Measurements from ENCODE around the gene MPHOSPH8.
"Not testable (repeated sequence)": the region's sequence is repeated elsewhere in the genome, so short reads cannot be mapped to it uniquely, and the experiment has no call there.

The MPHOSPH8 gene

GRCh38 chr13:19676168-19676567, 42.7 kb downstream of the MPHOSPH8 start:
- intact Hi-C loops (cut with DNase I), result no loop called here

GRCh38 chr13:19680751-19681150, 47.3 kb downstream of the MPHOSPH8 start:
- no peak for DNase-seq
- intact Hi-C loops (cut with DNase I), result no loop called here

More at GRCh38 chr13:19676168-19676567, 42.7 kb downstream of the MPHOSPH8 start:
- DNase-seq, result no peak

- intact Hi-C loops (cut with DNase I), result no loop called here
- no peak for DNase-seq
Measured at GRCh38 chr13:19681517-19681916, 48.1 kb downstream of the MPHOSPH8 start.

GRCh38 chr13:19685034-19685433, 51.6 kb downstream of the MPHOSPH8 start:
- intact Hi-C loops (cut with DNase I), result no loop called here
- peak in 1 of 10 donors; percentile 42 for DNase-seq

GRCh38 chr13:19685437-19685836, 52.0 kb downstream of the MPHOSPH8 start:
- intact Hi-C loops (cut with DNase I), result no loop called here
- DNase-seq, result no peak

- intact Hi-C loops (cut with DNase I); DNase-seq: not testable (repeated sequence)
Measured at GRCh38 chr13:19691447-19691846, 58.0 kb downstream of the MPHOSPH8 start.

- intact Hi-C loops (cut with DNase I), result no loop called here
- no peak for DNase-seq
Measured at GRCh38 chr13:19695428-19695827, 62.0 kb downstream of the MPHOSPH8 start.

GRCh38 chr13:19695829-19696228, 62.4 kb downstream of the MPHOSPH8 start:
- intact Hi-C loops (cut with DNase I), result no loop called here
- no peak for DNase-seq

GRCh38 chr13:19700963-19701362, 67.5 kb downstream of the MPHOSPH8 start:
- intact Hi-C loops (cut with DNase I), result loop anchor here (10.0 kb wide), 1 partner anchor 496 kb away; no protein-coding TSS in a partner anchor
- not testable (repeated sequence) for DNase-seq

GRCh38 chr13:19701619-19702018, 68.2 kb downstream of the MPHOSPH8 start:
- intact Hi-C loops (cut with DNase I), result loop anchor here (10.0 kb wide), 1 partner anchor 497 kb away; no protein-coding TSS in a partner anchor
- DNase-seq, result not testable (repeated sequence)

- not testable (repeated sequence) for DNase-seq
- intact Hi-C loops (cut with DNase I), result loop anchor here (10.0 kb wide), 1 partner anchor 499 kb away; no protein-coding TSS in a partner anchor
Measured at GRCh38 chr13:19704256-19704655, 70.8 kb downstream of the MPHOSPH8 start.

GRCh38 chr13:19709039-19709438, 75.6 kb downstream of the MPHOSPH8 start:
- not testable (repeated sequence) for DNase-seq
- intact Hi-C loops (cut with DNase I), result loop anchor here (10.0 kb wide), 1 partner anchor 504 kb away; no protein-coding TSS in a partner anchor

GRCh38 chr13:19709782-19710181, 76.3 kb downstream of the MPHOSPH8 start:
- intact Hi-C loops (cut with DNase I), result loop anchor here (10.0 kb wide), 1 partner anchor 505 kb away; no protein-coding TSS in a partner anchor
- not testable (repeated sequence) for DNase-seq

- intact Hi-C loops (cut with DNase I), result no loop called here
Measured at GRCh38 chr13:19713186-19713965, 79.9 kb downstream of the MPHOSPH8 start.

GRCh38 chr13:19720039-19720438, 86.6 kb downstream of the MPHOSPH8 start:
- intact Hi-C loops (cut with DNase I), result no loop called here
- no peak for DNase-seq

More at GRCh38 chr13:19713186-19713965, 79.9 kb downstream of the MPHOSPH8 start:
- DNase-seq, result no peak

Data from posterior cingulate gyrus (tissue), 11 donors.